ENCODE results near the gene DIS3L. TPM values are rescaled to one million over a fixed set of nuclear protein-coding genes. Genes with fewer than 3 reads are reported as not detected.
"Not testable (repeated sequence)": the region's sequence is repeated elsewhere in the genome, so short reads cannot be mapped to it uniquely, and the experiment has no call there.

DIS3L gene
- 22.4 TPM in 2 replicates for total RNA-seq (2014; rRNA removed; shearing (Covaris generic))

- peak within 1 kb of the TSS; percentile 67 for H3K4me3 ChIP-seq
- H3K27ac ChIP-seq: peak within 1 kb of the TSS; percentile 85
- DNase-seq (ENCODE audit: low read depth in 1 of 2, low spot score in 2 of 2): peak; percentile 49 to 69
- peaks cover 60% of the 10 kb centered on the region for H3K4me1 ChIP-seq (replicated peaks)
- H3K9me3 ChIP-seq (replicated peaks): no peaks in the 10 kb centered on the region
- no peaks in the 10 kb centered on the region for H3K27me3 ChIP-seq (replicated peaks)
- H3K36me3 ChIP-seq: peaks cover 9% of the 10 kb centered on the region
Observed at GRCh38 chr15:66293419-66294156, at the start of gene DIS3L. Gene DIS3L (plus strand): TSS chr15:66293568. CDS start chr15:66293597, 29 bp downstream.

GRCh38 chr15:66245832-66246231 is 47.5 kb upstream of the DIS3L start:
- not testable (repeated sequence) for DNase-seq (ENCODE audit: low read depth in 1 of 2, low spot score in 2 of 2); H3K4me1 ChIP-seq (replicated peaks); H3K9me3 ChIP-seq (replicated peaks); H3K27ac ChIP-seq; H3K36me3 ChIP-seq; H3K4me3 ChIP-seq
- peaks cover 38% of the 10 kb centered on the region for H3K27me3 ChIP-seq (replicated peaks)

GRCh38 chr15:66246937-66247336 is 46.4 kb upstream of the DIS3L start:
- no peaks in the 10 kb centered on the region for H3K4me1 ChIP-seq (replicated peaks)
- peaks cover 42% of the 10 kb centered on the region for H3K27me3 ChIP-seq (replicated peaks)
- H3K9me3 ChIP-seq (replicated peaks): no peaks in the 10 kb centered on the region
- no peaks in the 10 kb centered on the region for H3K36me3 ChIP-seq
- no peak for DNase-seq (ENCODE audit: low read depth in 1 of 2, low spot score in 2 of 2)
- H3K4me3 ChIP-seq: no peak overlapping the region
- no peak overlapping the region for H3K27ac ChIP-seq

GRCh38 chr15:66249605-66250174 is 43.7 kb upstream of the DIS3L start:
- Histone ChIP-seq H3K4me1 (replicated peaks) (peaks cover 21% of the 10 kb centered on the region), H3K9me3 (replicated peaks) (no peaks in the 10 kb centered on the region), H3K4me3 (no peak overlapping the region), H3K36me3 (no peaks in the 10 kb centered on the region), H3K27me3 (replicated peaks) (peaks cover 55% of the 10 kb centered on the region), H3K27ac (no peak overlapping the region)
- no peak for DNase-seq (ENCODE audit: low read depth in 1 of 2, low spot score in 2 of 2)

GRCh38 chr15:66251065-66251789 is 42.1 kb upstream of the DIS3L start:
- Histone ChIP-seq H3K4me1 (replicated peaks) (peaks cover 21% of the 10 kb centered on the region), H3K9me3 (replicated peaks) (no peaks in the 10 kb centered on the region), H3K27me3 (replicated peaks) (peaks cover 66% of the 10 kb centered on the region), H3K4me3 (no peak overlapping the region), H3K27ac (no peak overlapping the region), H3K36me3 (no peaks in the 10 kb centered on the region)
- DNase-seq (ENCODE audit: low read depth in 1 of 2, low spot score in 2 of 2): no peak

- Histone ChIP-seq H3K27me3 (replicated peaks) (peaks cover 74% of the 10 kb centered on the region), H3K36me3 (no peaks in the 10 kb centered on the region), H3K4me1 (replicated peaks) (peaks cover 21% of the 10 kb centered on the region), H3K4me3 (peak overlapping the region; percentile 32), H3K9me3 (replicated peaks) (no peaks in the 10 kb centered on the region), H3K27ac (no peak overlapping the region)
- DNase-seq (ENCODE audit: low read depth in 1 of 2, low spot score in 2 of 2): peak; percentile 42 to 58
Observed at GRCh38 chr15:66251790-66252684, 41.3 kb upstream of the DIS3L start.

GRCh38 chr15:66252685-66253417 is 40.5 kb upstream of the DIS3L start:
- H3K4me1 ChIP-seq (replicated peaks): peaks cover 21% of the 10 kb centered on the region
- H3K36me3 ChIP-seq: no peaks in the 10 kb centered on the region
- no peak overlapping the region for H3K27ac ChIP-seq
- peaks cover 82% of the 10 kb centered on the region for H3K27me3 ChIP-seq (replicated peaks)
- H3K4me3 ChIP-seq: peak overlapping the region; percentile 32
- DNase-seq (ENCODE audit: low read depth in 1 of 2, low spot score in 2 of 2): peak in 1 of 2 experiments; percentile 38
- H3K9me3 ChIP-seq (replicated peaks): no peaks in the 10 kb centered on the region

GRCh38 chr15:66253418-66254088 is 39.8 kb upstream of the DIS3L start, which contains the start of gene MEGF11:
Gene MEGF11 (minus strand): TSS chr15:66253750. CDS start chr15:66128403, 125,347 bp downstream.
- Histone ChIP-seq H3K27me3 (replicated peaks) (peaks cover 82% of the 10 kb centered on the region), H3K27ac (no peak within 1 kb of the TSS), H3K4me3 (peak within 1 kb of the TSS; percentile 32), H3K9me3 (replicated peaks) (no peaks in the 10 kb centered on the region), H3K36me3 (no peaks in the 10 kb centered on the region), H3K4me1 (replicated peaks) (peaks cover 21% of the 10 kb centered on the region)
- peak in 1 of 2 experiments; percentile 28 for DNase-seq (ENCODE audit: low read depth in 1 of 2, low spot score in 2 of 2)

- Histone ChIP-seq H3K27ac (no peak overlapping the region), H3K4me1 (replicated peaks) (peaks cover 21% of the 10 kb centered on the region), H3K36me3 (no peaks in the 10 kb centered on the region), H3K4me3 (peak overlapping the region; percentile 32; the same call in 1 of the 2 replicates), H3K9me3 (replicated peaks) (no peaks in the 10 kb centered on the region), H3K27me3 (replicated peaks) (peaks cover 79% of the 10 kb centered on the region)
- no peak for DNase-seq (ENCODE audit: low read depth in 1 of 2, low spot score in 2 of 2)
Observed at GRCh38 chr15:66254089-66254950, 39.0 kb upstream of the DIS3L start.

GRCh38 chr15:66254951-66255676 is 38.3 kb upstream of the DIS3L start:
- H3K4me3 ChIP-seq: no peak overlapping the region
- no peak for DNase-seq (ENCODE audit: low read depth in 1 of 2, low spot score in 2 of 2)
- H3K9me3 ChIP-seq (replicated peaks): no peaks in the 10 kb centered on the region
- H3K36me3 ChIP-seq: no peaks in the 10 kb centered on the region
- peaks cover 81% of the 10 kb centered on the region for H3K27me3 ChIP-seq (replicated peaks)
- H3K4me1 ChIP-seq (replicated peaks): peaks cover 21% of the 10 kb centered on the region
- no peak overlapping the region for H3K27ac ChIP-seq

GRCh38 chr15:66256692-66257091 is 36.7 kb upstream of the DIS3L start:
- Histone ChIP-seq H3K27ac (no peak overlapping the region), H3K4me1 (replicated peaks) (peaks cover 21% of the 10 kb centered on the region), H3K36me3 (no peaks in the 10 kb centered on the region), H3K9me3 (replicated peaks) (no peaks in the 10 kb centered on the region), H3K27me3 (replicated peaks) (peaks cover 87% of the 10 kb centered on the region), H3K4me3 (no peak overlapping the region)
- DNase-seq (ENCODE audit: low read depth in 1 of 2, low spot score in 2 of 2): no peak

Data from SJSA1 (cell line).